ENCODE data around the gene PSME2.
A peak's percentile ranks its signal among the peaks of the same experiment; 100 is the strongest.

PSME2 gene

GRCh38 chr14:24160850-24161804 lies 14.7 kb upstream of the PSME2 start, which contains the start of gene IRF9 (continued):
- TF ChIP-seq ZNF692 (tag by site-specific recombination; IDR thresholded peaks at IDR 0.05) (peak; percentile 85), SCRT1 (tag by site-specific recombination; IDR thresholded peaks at IDR 0.05; ENCODE audit: borderline replicate concordance) (no peak), ZNF140 (tag by site-specific recombination; IDR thresholded peaks at IDR 0.05) (no peak), ZNF571 (tag by site-specific recombination; IDR thresholded peaks at IDR 0.05) (no peak), ZNF423 (tag by site-specific recombination; IDR thresholded peaks at IDR 0.05) (peak; percentile 62; the same call in 1 of the 2 replicates), ZNF175 (tag by site-specific recombination; IDR thresholded peaks at IDR 0.05) (no peak), ZNF324 (tag by site-specific recombination; IDR thresholded peaks at IDR 0.05) (peak; percentile 82; the same call in 1 of the 2 replicates), ZFP37 (tag by site-specific recombination; IDR thresholded peaks at IDR 0.05) (no peak), ZFP3 (tag by site-specific recombination; IDR thresholded peaks at IDR 0.05; ENCODE audit: low read depth) (no peak), ZNF146 (tag by site-specific recombination; IDR thresholded peaks at IDR 0.05) (no peak), BCL6B (tag by site-specific recombination; IDR thresholded peaks at IDR 0.05) (no peak), ZNF19 (tag by site-specific recombination; IDR thresholded peaks at IDR 0.05; ENCODE audit: low read depth) (no peak), ZIC2 (tag by site-specific recombination; IDR thresholded peaks at IDR 0.05) (peak; percentile 86), WT1 (tag by site-specific recombination; IDR thresholded peaks at IDR 0.05) (peak; percentile 72), ZNF174 (tag by site-specific recombination; IDR thresholded peaks at IDR 0.05) (no peak), KLF16 (tag by site-specific recombination; IDR thresholded peaks at IDR 0.05) (no peak), ZBTB20 (tag by site-specific recombination; IDR thresholded peaks at IDR 0.05) (no peak), ZNF433 (tag by site-specific recombination; IDR thresholded peaks at IDR 0.05; ENCODE audit: low read depth) (no peak), ZNF449 (tag by site-specific recombination; IDR thresholded peaks at IDR 0.05) (peak; percentile 73; the same call in 1 of the 2 replicates), ZNF664 (tag by site-specific recombination; IDR thresholded peaks at IDR 0.05) (no peak), GLI2 (tag by site-specific recombination; IDR thresholded peaks at IDR 0.05; ENCODE audit: borderline replicate concordance, low read depth) (no peak), ZNF280D (tag by site-specific recombination; IDR thresholded peaks at IDR 0.05) (no peak), ZNF239 (tag by site-specific recombination; IDR thresholded peaks at IDR 0.05) (no peak), ZNF830 (tag by site-specific recombination; IDR thresholded peaks at IDR 0.05; ENCODE audit: low read depth) (no peak), IKZF3 (tag by site-specific recombination; IDR thresholded peaks at IDR 0.05) (peak; percentile 88), ZNF114 (tag by site-specific recombination; IDR thresholded peaks at IDR 0.05) (no peak), MEIS1 (CRISPR knock-in tag; IDR thresholded peaks at IDR 0.05; ENCODE audit: borderline replicate concordance) (no peak), ZNF623 (tag by site-specific recombination; IDR thresholded peaks at IDR 0.05) (0 out of 2 replicates have a peak, but pooled peaks have one; percentile 13), ZNF677 (tag by site-specific recombination; IDR thresholded peaks at IDR 0.05) (no peak), ZNF610 (tag by site-specific recombination; IDR thresholded peaks at IDR 0.05; ENCODE audit: borderline replicate concordance) (peak; percentile 76; the same call in 1 of the 2 replicates), ZNF555 (tag by site-specific recombination; conservative IDR thresholded peaks at IDR 0.05) (no peak), ZNF311 (tag by site-specific recombination; IDR thresholded peaks at IDR 0.05; ENCODE audit: borderline replicate concordance) (no peak), ZNF843 (tag by site-specific recombination; IDR thresholded peaks at IDR 0.05) (no peak), ZNF184 (tag by site-specific recombination; IDR thresholded peaks at IDR 0.05) (peak; percentile 86)
